Measurements from ENCODE around the gene PARP15.

The PARP15 gene

GRCh38 chr3:122548076-122548475 lies 29.4 kb upstream of the PARP15 start:
- no peak overlapping the region for H3K9ac ChIP-seq
- H3K36me3 ChIP-seq (ENCODE audit: insufficient read depth) = no peaks in the 10 kb centered on the region

GRCh38 chr3:122548619-122549018 lies 28.8 kb upstream of the PARP15 start:
- Histone ChIP-seq H3K4me1 (ENCODE audit: low read depth, poor library complexity, severe bottlenecking) (no peaks in the 10 kb centered on the region), H3K79me2 (ENCODE audit: insufficient read depth, low read depth) (no peaks in the 10 kb centered on the region), H2AFZ (ENCODE audit: low read depth) (no peak overlapping the region), H3K4me2 (no peak overlapping the region), H4K20me1 (ENCODE audit: insufficient read depth) (no peaks in the 10 kb centered on the region), H3K36me3 (ENCODE audit: insufficient read depth) (no peaks in the 10 kb centered on the region), H3K9ac (no peak overlapping the region), H3K27ac (no peak overlapping the region), H3K27me3 (ENCODE audit: insufficient read depth, low read depth) (no peaks in the 10 kb centered on the region), H3K4me3 (IDR thresholded peaks at IDR 0.05; ENCODE audit: insufficient read depth, low read depth, low read length) (no peak overlapping the region)
- TF ChIP-seq, protein P1, sequence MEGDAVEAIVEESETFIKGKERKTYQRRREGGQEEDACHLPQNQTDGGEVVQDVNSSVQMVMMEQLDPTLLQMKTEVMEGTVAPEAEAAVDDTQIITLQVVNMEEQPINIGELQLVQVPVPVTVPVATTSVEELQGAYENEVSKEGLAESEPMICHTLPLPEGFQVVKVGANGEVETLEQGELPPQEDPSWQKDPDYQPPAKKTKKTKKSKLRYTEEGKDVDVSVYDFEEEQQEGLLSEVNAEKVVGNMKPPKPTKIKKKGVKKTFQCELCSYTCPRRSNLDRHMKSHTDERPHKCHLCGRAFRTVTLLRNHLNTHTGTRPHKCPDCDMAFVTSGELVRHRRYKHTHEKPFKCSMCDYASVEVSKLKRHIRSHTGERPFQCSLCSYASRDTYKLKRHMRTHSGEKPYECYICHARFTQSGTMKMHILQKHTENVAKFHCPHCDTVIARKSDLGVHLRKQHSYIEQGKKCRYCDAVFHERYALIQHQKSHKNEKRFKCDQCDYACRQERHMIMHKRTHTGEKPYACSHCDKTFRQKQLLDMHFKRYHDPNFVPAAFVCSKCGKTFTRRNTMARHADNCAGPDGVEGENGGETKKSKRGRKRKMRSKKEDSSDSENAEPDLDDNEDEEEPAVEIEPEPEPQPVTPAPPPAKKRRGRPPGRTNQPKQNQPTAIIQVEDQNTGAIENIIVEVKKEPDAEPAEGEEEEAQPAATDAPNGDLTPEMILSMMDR (conservative IDR thresholded peaks at IDR 0.05; ENCODE audit: low read depth, low read length) = no peak

More at GRCh38 chr3:122548076-122548475, 29.4 kb upstream of the PARP15 start:
- Histone ChIP-seq H3K27ac (no peak overlapping the region), H3K27me3 (ENCODE audit: insufficient read depth, low read depth) (no peaks in the 10 kb centered on the region), H3K4me2 (no peak overlapping the region), H3K4me1 (ENCODE audit: low read depth, poor library complexity, severe bottlenecking) (no peaks in the 10 kb centered on the region), H3K4me3 (IDR thresholded peaks at IDR 0.05; ENCODE audit: insufficient read depth, low read depth, low read length) (no peak overlapping the region), H4K20me1 (ENCODE audit: insufficient read depth) (no peaks in the 10 kb centered on the region), H2AFZ (ENCODE audit: low read depth) (no peak overlapping the region), H3K79me2 (ENCODE audit: insufficient read depth, low read depth) (no peaks in the 10 kb centered on the region)
- TF ChIP-seq, protein P1 (conservative IDR thresholded peaks at IDR 0.05; ENCODE audit: low read depth, low read length) = no peak

- Histone ChIP-seq H3K79me2 (ENCODE audit: insufficient read depth, low read depth) (no peaks in the 10 kb centered on the region), H3K4me2 (no peak overlapping the region), H3K36me3 (ENCODE audit: insufficient read depth) (no peaks in the 10 kb centered on the region), H3K4me3 (IDR thresholded peaks at IDR 0.05; ENCODE audit: insufficient read depth, low read depth, low read length) (no peak overlapping the region), H2AFZ (ENCODE audit: low read depth) (no peak overlapping the region), H4K20me1 (ENCODE audit: insufficient read depth) (no peaks in the 10 kb centered on the region), H3K27me3 (ENCODE audit: insufficient read depth, low read depth) (no peaks in the 10 kb centered on the region), H3K27ac (no peak overlapping the region), H3K4me1 (ENCODE audit: low read depth, poor library complexity, severe bottlenecking) (no peaks in the 10 kb centered on the region), H3K9ac (no peak overlapping the region)
- TF ChIP-seq, protein P1 (conservative IDR thresholded peaks at IDR 0.05; ENCODE audit: low read depth, low read length) = no peak
These were observed 24.3 kb upstream of the PARP15 start for GRCh38 chr3:122553171-122553570.

DNA sequence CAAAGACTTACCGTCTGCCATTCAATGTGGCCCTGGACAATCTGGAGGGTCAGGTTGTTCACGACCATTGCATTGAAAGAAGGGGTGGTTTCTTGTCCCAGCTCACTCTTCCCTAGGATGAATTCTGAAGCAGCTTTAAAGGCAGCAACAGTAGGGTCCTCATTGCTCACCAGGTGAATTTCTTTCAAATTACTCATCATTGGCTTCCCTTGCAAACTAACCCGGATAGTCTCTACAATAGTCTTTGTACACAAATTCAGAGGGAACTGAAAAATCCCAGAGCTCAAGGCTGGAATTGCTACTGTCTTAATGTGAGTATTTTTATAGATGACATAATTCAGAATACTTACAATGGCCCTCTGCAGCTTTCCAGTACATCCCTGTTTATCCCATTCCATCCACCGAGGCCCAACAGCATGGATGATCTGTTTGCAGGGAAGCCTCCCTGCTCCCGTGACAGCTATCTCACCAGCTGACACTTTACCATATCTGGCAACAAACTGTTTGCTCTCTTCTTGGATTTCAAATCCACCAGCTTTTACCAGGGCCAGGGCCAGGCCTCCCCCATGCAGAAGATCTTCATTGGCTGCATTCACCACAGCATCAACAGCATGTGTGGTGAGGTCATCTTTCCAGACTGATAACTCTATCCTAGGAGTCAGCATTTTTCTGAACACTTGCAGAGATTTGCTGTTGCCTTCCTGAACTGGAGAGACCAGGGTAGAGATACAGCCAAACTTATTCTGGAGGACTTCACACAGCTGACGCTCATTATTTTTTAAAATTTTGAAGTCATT lies 22.0 kb upstream of the PARP15 start:
- no peaks in the 10 kb centered on the region for H3K27me3 ChIP-seq (ENCODE audit: insufficient read depth, low read depth)

More for the DNA sequence above, 22.0 kb upstream of the PARP15 start:
- Histone ChIP-seq H3K9ac (no peak overlapping the region), H3K79me2 (ENCODE audit: insufficient read depth, low read depth) (no peaks in the 10 kb centered on the region), H3K4me3 (IDR thresholded peaks at IDR 0.05; ENCODE audit: insufficient read depth, low read depth, low read length) (no peak overlapping the region), H3K4me2 (no peak overlapping the region), H2AFZ (ENCODE audit: low read depth) (no peak overlapping the region), H4K20me1 (ENCODE audit: insufficient read depth) (no peaks in the 10 kb centered on the region), H3K4me1 (ENCODE audit: low read depth, poor library complexity, severe bottlenecking) (no peaks in the 10 kb centered on the region), H3K36me3 (ENCODE audit: insufficient read depth) (no peaks in the 10 kb centered on the region), H3K27ac (no peak overlapping the region)
- TF ChIP-seq, protein P1 (conservative IDR thresholded peaks at IDR 0.05; ENCODE audit: low read depth, low read length) = no peak

Data from KMS-11 (cell line).